Right atrium auricular region (tissue), 2 donors: ENCODE measurements around the gene RGS13. TPM values are rescaled to one million over a fixed set of nuclear protein-coding genes. Genes with fewer than 3 reads are reported as not detected.

Experiments used
- DNase-seq: peaks from one replicate; pipeline ENCODE4 v3.0.0-alpha.2; 2019; ENCODE audit warnings: low spot score
- H3K27ac ChIP-seq, 2 donors: fragments of 200-600 bp; sonication (generic); 1 replicate in 1 of 2; 2 replicates in 1 of 2; pipeline ENCODE4 v1.5.1; 2016 to 2019
- H3K27me3 ChIP-seq, 2 donors: fragments of 200-600 bp; sonication (generic); one replicate each; pipeline versions ENCODE4 v1.5.1 to v1.6.0; 2017 to 2019
- H3K36me3 ChIP-seq: fragments of 200-600 bp; sonication (generic); one replicate; pipeline ENCODE4 v1.5.1; 2016
- H3K4me1 ChIP-seq, 2 donors: fragments of 200-600 bp; sonication (generic); one replicate each; pipeline versions ENCODE4 v1.5.1 to v1.6.0; 2017 to 2019
- H3K4me3 ChIP-seq, 2 donors: fragments of 200-600 bp; sonication (generic); 1 replicate in 1 of 2; 2 replicates in 1 of 2; pipeline ENCODE4 v1.5.1; 2017 to 2019; ENCODE audit warnings: mild to moderate bottlenecking in 1 of 2, moderate library complexity in 1 of 2
- H3K9me3 ChIP-seq, 2 donors: fragments of 200-600 bp; sonication (generic); one replicate each; pipeline ENCODE4 v1.5.1; 2019
- total RNA-seq, 2 donors: library from RNA; depleted of rRNA; stranded (reverse); fragments of >200 nt; gene quantifications; one replicate each; pipeline ENCODE4 v1.1.0, GENCODE V29; 2016
- TF ChIP-seq, protein P1 (sequence below), 2 donors: fragments of 200-600 bp; sonication (generic); IDR thresholded peaks; one replicate each; pipeline ENCODE4 v1.5.1; 2019; ENCODE audit warnings: antibody characterized with exemption in 2 of 2

RGS13 gene
- total RNA-seq, 2 donors from 2014 or later = not detected

DNA sequence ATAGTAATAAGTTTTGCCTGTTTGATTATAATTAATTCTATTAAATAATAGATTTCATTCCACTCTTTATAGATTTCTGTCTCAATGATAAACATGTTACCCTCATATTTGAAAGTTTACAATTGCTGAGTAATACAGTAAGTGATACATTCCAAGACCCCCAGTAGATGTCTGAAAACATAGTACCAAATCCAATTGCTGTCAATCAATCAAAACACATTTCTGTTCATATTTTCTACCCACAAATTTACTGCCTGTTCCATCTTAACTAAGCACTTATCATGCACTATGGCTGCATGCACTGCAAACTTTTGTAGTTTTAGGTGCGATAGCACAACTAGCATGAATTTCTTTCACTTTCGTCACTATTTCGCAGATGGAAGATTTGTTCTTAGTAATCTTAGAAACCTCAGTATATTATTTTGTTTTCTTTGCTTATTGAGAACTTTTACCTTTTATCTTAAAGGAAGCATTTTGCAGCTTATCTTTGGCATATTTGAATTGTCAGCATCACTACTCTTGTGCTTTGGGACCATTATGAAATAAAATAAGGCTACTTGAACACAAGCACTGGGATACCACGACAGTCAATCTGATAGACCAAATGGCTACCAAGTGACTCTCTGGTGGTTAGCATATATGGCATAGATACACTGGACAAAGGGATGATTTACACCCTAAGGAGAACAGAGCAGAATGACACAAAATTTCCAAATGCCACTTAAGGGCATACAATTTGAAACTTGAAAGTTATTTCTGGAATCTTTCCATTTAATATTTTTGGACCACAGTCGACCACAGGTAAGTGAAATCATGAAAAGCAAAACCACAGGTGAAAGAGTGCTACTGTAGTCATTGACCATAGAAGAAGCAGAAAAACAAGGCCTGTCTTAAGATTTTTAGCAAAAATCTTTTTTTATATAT is 67.6 kb downstream of the RGS13 start:
- Histone ChIP-seq H3K27me3 (no peaks in the 10 kb centered on the region), H3K4me1 (peaks cover 0 to 7% of the 10 kb centered on the region in 2 donors), H3K4me3 (no peak overlapping the region), H3K27ac (no peak overlapping the region), H3K9me3 (no peaks in the 10 kb centered on the region), H3K36me3 (no peaks in the 10 kb centered on the region)
- DNase-seq = no peak
- TF ChIP-seq, protein P1, sequence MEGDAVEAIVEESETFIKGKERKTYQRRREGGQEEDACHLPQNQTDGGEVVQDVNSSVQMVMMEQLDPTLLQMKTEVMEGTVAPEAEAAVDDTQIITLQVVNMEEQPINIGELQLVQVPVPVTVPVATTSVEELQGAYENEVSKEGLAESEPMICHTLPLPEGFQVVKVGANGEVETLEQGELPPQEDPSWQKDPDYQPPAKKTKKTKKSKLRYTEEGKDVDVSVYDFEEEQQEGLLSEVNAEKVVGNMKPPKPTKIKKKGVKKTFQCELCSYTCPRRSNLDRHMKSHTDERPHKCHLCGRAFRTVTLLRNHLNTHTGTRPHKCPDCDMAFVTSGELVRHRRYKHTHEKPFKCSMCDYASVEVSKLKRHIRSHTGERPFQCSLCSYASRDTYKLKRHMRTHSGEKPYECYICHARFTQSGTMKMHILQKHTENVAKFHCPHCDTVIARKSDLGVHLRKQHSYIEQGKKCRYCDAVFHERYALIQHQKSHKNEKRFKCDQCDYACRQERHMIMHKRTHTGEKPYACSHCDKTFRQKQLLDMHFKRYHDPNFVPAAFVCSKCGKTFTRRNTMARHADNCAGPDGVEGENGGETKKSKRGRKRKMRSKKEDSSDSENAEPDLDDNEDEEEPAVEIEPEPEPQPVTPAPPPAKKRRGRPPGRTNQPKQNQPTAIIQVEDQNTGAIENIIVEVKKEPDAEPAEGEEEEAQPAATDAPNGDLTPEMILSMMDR (IDR thresholded peaks at IDR 0.05) = no peak

- no peak for DNase-seq
- Histone ChIP-seq H3K4me3 (no peak overlapping the region), H3K4me1 (peaks cover 0 to 5% of the 10 kb centered on the region in 2 donors), H3K27ac (no peak overlapping the region), H3K27me3 (no peaks in the 10 kb centered on the region), H3K9me3 (no peaks in the 10 kb centered on the region), H3K36me3 (no peaks in the 10 kb centered on the region)
- TF ChIP-seq, protein P1 (IDR thresholded peaks at IDR 0.05) = no peak
Observed at GRCh38 chr1:192705510-192705909, 69.6 kb downstream of the RGS13 start.

GRCh38 chr1:192706936-192707335 is 71.0 kb downstream of the RGS13 start:
- no peak for DNase-seq
- Histone ChIP-seq H3K4me3 (no peak overlapping the region), H3K4me1 (no peaks in the 10 kb centered on the region), H3K27me3 (no peaks in the 10 kb centered on the region), H3K27ac (no peak overlapping the region), H3K9me3 (no peaks in the 10 kb centered on the region), H3K36me3 (no peaks in the 10 kb centered on the region)
- TF ChIP-seq, protein P1 (IDR thresholded peaks at IDR 0.05) = no peak

DNA sequence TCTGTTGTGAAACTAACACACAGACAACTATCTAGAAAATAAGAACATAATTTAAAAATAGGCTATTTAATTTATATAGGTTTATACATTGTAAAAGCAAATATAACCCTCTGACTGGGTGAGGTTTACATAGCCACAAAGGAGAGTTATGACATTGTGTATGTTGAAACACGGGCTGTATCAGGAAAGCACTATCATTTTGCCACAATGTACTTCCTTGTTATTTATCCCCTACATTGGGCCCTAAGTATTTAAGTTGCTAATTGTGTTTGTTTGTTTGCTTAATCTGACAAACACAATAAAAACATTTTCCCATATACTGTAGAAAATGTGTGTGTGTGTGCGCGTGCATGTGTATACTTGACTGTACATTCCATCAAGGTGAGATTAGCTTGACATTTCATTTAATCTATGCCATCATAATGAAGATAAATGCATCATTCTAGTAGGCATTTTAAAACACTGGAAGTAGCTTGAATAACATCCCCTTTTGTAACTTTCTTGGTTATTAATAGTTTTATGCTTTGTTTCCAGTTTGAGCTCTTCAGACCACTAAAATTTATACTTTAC is 72.1 kb downstream of the RGS13 start:
- Histone ChIP-seq H3K4me3 (no peak overlapping the region), H3K36me3 (no peaks in the 10 kb centered on the region), H3K27ac (no peak overlapping the region), H3K4me1 (no peaks in the 10 kb centered on the region), H3K9me3 (no peaks in the 10 kb centered on the region), H3K27me3 (no peaks in the 10 kb centered on the region)
- DNase-seq = no peak
- TF ChIP-seq, protein P1 (IDR thresholded peaks at IDR 0.05) = no peak

DNA sequence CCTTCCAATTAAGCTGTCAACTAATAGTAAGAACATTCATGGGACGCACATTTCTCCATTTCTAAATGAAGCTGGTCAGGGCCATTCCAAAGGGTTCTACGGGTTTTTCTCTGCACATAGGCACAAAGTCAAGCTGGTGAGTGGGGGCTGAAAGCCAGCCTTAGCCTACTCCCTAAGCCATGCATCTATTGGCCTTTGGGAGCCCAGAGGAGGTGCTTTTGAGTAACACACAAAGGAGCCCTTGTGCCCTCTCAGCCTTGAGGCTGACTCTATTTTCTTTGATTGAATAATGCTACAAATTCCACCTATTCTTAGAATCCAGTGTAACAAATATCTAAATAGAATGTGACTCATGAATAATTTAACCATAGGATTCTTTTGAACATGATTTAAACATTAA is 73.6 kb downstream of the RGS13 start:
- H3K4me3 ChIP-seq = no peak overlapping the region
- TF ChIP-seq, protein P1 (IDR thresholded peaks at IDR 0.05) = no peak
- no peaks in the 10 kb centered on the region for H3K4me1 ChIP-seq

More for the DNA sequence above, 73.6 kb downstream of the RGS13 start:
- Histone ChIP-seq H3K36me3 (no peaks in the 10 kb centered on the region), H3K27ac (no peak overlapping the region), H3K9me3 (no peaks in the 10 kb centered on the region), H3K27me3 (no peaks in the 10 kb centered on the region)
- DNase-seq = no peak

Other genes starting within 250 kb of the RGS13 start
- 10 to 100 TPM; 22.8 to 24.7 TPM for gene RGS1, start 60.4 kb upstream of the RGS13 start, total RNA-seq
- 10 to 100 TPM; 31.2 to 51.2 TPM for gene RGS2, start 172.9 kb downstream of the RGS13 start, total RNA-seq